Measurements from ENCODE around the gene ANGPTL3.
"Not testable (repeated sequence)": the region's sequence is repeated elsewhere in the genome, so short reads cannot be mapped to it uniquely, and the experiment has no call there.

GRCh38 chr1:62571517-62571916 is 25.8 kb upstream of the ANGPTL3 start:
- not testable (repeated sequence) for TF ChIP-seq CTCF (IDR thresholded peaks at IDR 0.05); EZH2 (IDR thresholded peaks at IDR 0.05; ENCODE audit: borderline replicate concordance, insufficient read depth, low read depth, low read length, poor library complexity, severe bottlenecking)

Data from B cell (primary cell).